Measurements from ENCODE around the gene CLEC18C. TPM values are rescaled to one million over a fixed set of nuclear protein-coding genes. Genes with fewer than 3 reads are reported as not detected.
"Not testable (repeated sequence)": the region's sequence is repeated elsewhere in the genome, so short reads cannot be mapped to it uniquely, and the experiment has no call there.

CLEC18C gene
- total RNA-seq, 1 experiment from 2014 or later = 0.59 TPM

- TF ChIP-seq RAD21 (IDR thresholded peaks at IDR 0.05; ENCODE audit: low read depth) (no peak), ZNF274 (IDR thresholded peaks at IDR 0.05; ENCODE audit: low read depth, low read length) (no peak), CBX3 (IDR thresholded peaks at IDR 0.05; ENCODE audit: low read depth) (no peak), SP1 (IDR thresholded peaks at IDR 0.05; ENCODE audit: low read depth) (no peak), TCF7L2 (IDR thresholded peaks at IDR 0.05; ENCODE audit: borderline replicate concordance, extremely low read depth, insufficient read depth, insufficient read length) (no peak), JUND (IDR thresholded peaks at IDR 0.05) (no peak), EZH2 (IDR thresholded peaks at IDR 0.05) (no peak), ZBTB33 (IDR thresholded peaks at IDR 0.05; ENCODE audit: extremely low read depth, insufficient replicate concordance, low read length) (no peak)
- CTCF ChIA-PET = no interaction called here
- no peak overlapping the region for H3K27ac ChIP-seq (ENCODE audit: low read depth, low read length)
- no peak overlapping the region for H3K4me3 ChIP-seq (replicated peaks in 1 of 2; ENCODE audit: low read depth in 1 of 2, low read length in 2 of 2)
- H3K27me3 ChIP-seq (ENCODE audit: insufficient read depth, low read length) = no peaks in the 10 kb centered on the region
- H4K20me1 ChIP-seq (ENCODE audit: insufficient read depth) = no peaks in the 10 kb centered on the region
- intact Hi-C loops (cut with micrococcal nuclease) = no loop called here
- peaks cover 22 to 43% of the 10 kb centered on the region in 2 experiments; a peak in 3 of 4 replicates for H3K36me3 ChIP-seq (ENCODE audit: control insufficient read depth in 1 of 2, insufficient read depth in 2 of 2, low read length in 2 of 2)
- ATAC-seq (peak; percentile 7; the same call in 1 of the 2 replicates), DNase-seq (ENCODE audit: low read depth, low spot score) (no peak)
- no peaks in the 10 kb centered on the region for H3K9me3 ChIP-seq (ENCODE audit: control insufficient read depth in 1 of 2, insufficient read depth in 1 of 2, low read depth in 1 of 2, low read length in 2 of 2)
- POLR2A ChIA-PET = no interaction called here
- no TSS peak for BruUV-seq (replicated peaks)
- peak overlapping the region; percentile 27; the same call in 1 of the 2 replicates for H3K4me2 ChIP-seq (ENCODE audit: low read length)
- RAD21 ChIA-PET (ENCODE audit: low non-redundant PET in 1 of 2, low total read pairs in 2 of 2, uncharacterized antibody in 2 of 2, unreplicated experiment in 2 of 2) = no interaction called here
- H3K9ac ChIP-seq (ENCODE audit: low read length) = no peak overlapping the region
- H3K9me2 ChIP-seq (ENCODE audit: insufficient read depth) = no peaks in the 10 kb centered on the region
- peaks cover 0 to 16% of the 10 kb centered on the region in 2 experiments; a peak in 2 of 4 replicates for H3K4me1 ChIP-seq (ENCODE audit: control insufficient read depth in 1 of 2, insufficient read depth in 2 of 2, low read length in 2 of 2)
- H2AFZ ChIP-seq (ENCODE audit: low read depth, low read length, poor library complexity, severe bottlenecking) = no peak overlapping the region
- no peaks in the 10 kb centered on the region for H3K79me2 ChIP-seq (ENCODE audit: insufficient read depth, low read length)
These were observed 20.8 kb upstream of the CLEC18C start for GRCh38 chr16:70152578-70153302.

DNA sequence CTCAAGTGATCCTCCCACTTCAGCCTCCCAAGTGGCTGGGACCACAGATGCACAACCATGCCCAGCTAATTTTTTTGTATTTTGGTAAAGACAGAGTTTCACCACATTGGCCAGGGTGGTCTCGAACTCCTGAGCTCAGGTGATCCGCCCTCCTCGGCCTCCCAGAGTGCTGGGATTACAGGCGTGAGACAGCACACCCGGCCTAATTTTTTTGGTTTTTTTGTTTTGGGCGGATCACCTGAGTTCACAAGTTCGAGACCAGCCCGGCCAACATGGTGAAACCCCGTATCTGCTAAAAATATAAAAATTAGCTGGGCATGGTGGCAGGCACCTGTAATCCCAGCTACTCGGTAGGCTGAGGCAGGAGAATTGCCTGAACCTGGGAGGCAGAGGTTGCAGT lies 18.9 kb upstream of the CLEC18C start:
- H3K9me2 ChIP-seq (ENCODE audit: insufficient read depth); H3K27me3 ChIP-seq (ENCODE audit: insufficient read depth, low read length); POLR2A ChIA-PET; H3K27ac ChIP-seq (ENCODE audit: low read depth, low read length); H2AFZ ChIP-seq (ENCODE audit: low read depth, low read length, poor library complexity, severe bottlenecking); H3K9ac ChIP-seq (ENCODE audit: low read length); H3K4me3 ChIP-seq (replicated peaks in 1 of 2; ENCODE audit: low read depth in 1 of 2, low read length in 2 of 2); RAD21 ChIA-PET (ENCODE audit: low non-redundant PET in 1 of 2, low total read pairs in 2 of 2, uncharacterized antibody in 2 of 2, unreplicated experiment in 2 of 2); H3K79me2 ChIP-seq (ENCODE audit: insufficient read depth, low read length); ATAC-seq; H3K4me2 ChIP-seq (ENCODE audit: low read length); DNase-seq (ENCODE audit: low read depth, low spot score); H3K9me3 ChIP-seq (ENCODE audit: control insufficient read depth in 1 of 2, insufficient read depth in 1 of 2, low read depth in 1 of 2, low read length in 2 of 2); BruUV-seq (replicated peaks); H4K20me1 ChIP-seq (ENCODE audit: insufficient read depth); CTCF ChIA-PET; intact Hi-C loops (cut with micrococcal nuclease): not testable (repeated sequence)
- peaks cover 39 to 44% of the 10 kb centered on the region in 2 experiments; a peak in 3 of 4 replicates for H3K36me3 ChIP-seq (ENCODE audit: control insufficient read depth in 1 of 2, insufficient read depth in 2 of 2, low read length in 2 of 2)
- H3K4me1 ChIP-seq (ENCODE audit: control insufficient read depth in 1 of 2, insufficient read depth in 2 of 2, low read length in 2 of 2) = peaks cover 0 to 16% of the 10 kb centered on the region in 2 experiments; a peak in 2 of 4 replicates
